H9 (cell line): ENCODE data around the gene PRKCZ. TPM values are rescaled to one million over a fixed set of nuclear protein-coding genes. Genes with fewer than 3 reads are reported as not detected.
A peak's percentile ranks its signal among the peaks of the same experiment; 100 is the strongest.

Experiments
- DNase-seq: peaks from one replicate; pipeline ENCODE4 v3.0.0-alpha.2; 2017
- H2AFZ ChIP-seq: one replicate; pipeline ENCODE4 v1.6.1; 2013; ENCODE audit warnings: mild to moderate bottlenecking, low read length, control low read depth, moderate library complexity
- H2AK5ac ChIP-seq: 2 replicates; pipeline ENCODE4 v1.6.1; 2013; ENCODE audit warnings: low read length, control low read depth, mixed read lengths; ENCODE audit not compliant: insufficient read length
- H2BK120ac ChIP-seq: one replicate; pipeline ENCODE4 v1.6.1; 2013; ENCODE audit warnings: low read depth, mild to moderate bottlenecking, low read length, control low read depth, inconsistent platforms; ENCODE audit not compliant: poor library complexity, severe bottlenecking
- H2BK12ac ChIP-seq: 2 replicates; pipeline ENCODE4 v1.6.1; 2013; ENCODE audit warnings: low read length, control low read depth, mixed read lengths, low read depth; ENCODE audit not compliant: insufficient read length
- H2BK15ac ChIP-seq: 2 replicates; pipeline ENCODE4 v1.6.1; 2013; ENCODE audit warnings: low read depth, low read length, control low read depth
- H2BK20ac ChIP-seq: one replicate; pipeline ENCODE4 v1.6.1; 2013; ENCODE audit warnings: low read depth, mild to moderate bottlenecking, low read length, control low read depth, inconsistent platforms; ENCODE audit not compliant: poor library complexity, severe bottlenecking
- H2BK5ac ChIP-seq: 2 replicates; pipeline ENCODE4 v1.6.1; 2013; ENCODE audit warnings: low read length, control low read depth, mixed read lengths; ENCODE audit not compliant: insufficient read length
- H3K14ac ChIP-seq: 2 replicates; pipeline ENCODE4 v1.6.1; 2013; ENCODE audit warnings: low read length, control low read depth; ENCODE audit not compliant: insufficient read depth
- H3K18ac ChIP-seq: 2 replicates; pipeline ENCODE4 v1.6.1; 2013; ENCODE audit warnings: low read depth, mild to moderate bottlenecking, mixed read lengths, low read length, control low read depth; ENCODE audit not compliant: insufficient read length
- H3K23ac ChIP-seq: 2 replicates; pipeline ENCODE4 v1.6.1; 2013; ENCODE audit warnings: low read length, control low read depth, mixed read lengths, low read depth; ENCODE audit not compliant: insufficient read length
- H3K23me2 ChIP-seq: 2 replicates; pipeline ENCODE4 v1.6.1; 2013; ENCODE audit warnings: low read depth, mild to moderate bottlenecking, mixed read lengths, low read length, control low read depth; ENCODE audit not compliant: insufficient read length, poor library complexity, severe bottlenecking
- H3K27ac ChIP-seq: 2 replicates; pipeline ENCODE4 v1.5.1; 2013; ENCODE audit warnings: low read length, control low read depth, mixed read lengths, low read depth; ENCODE audit not compliant: insufficient read length
- H3K27me3 ChIP-seq: 2 replicates; pipeline ENCODE4 v1.6.1; 2013; ENCODE audit warnings: low read length, control low read depth, inconsistent platforms; ENCODE audit not compliant: insufficient read depth
- H3K4ac ChIP-seq: 2 replicates; pipeline ENCODE4 v1.6.1; 2013; ENCODE audit warnings: low read depth, mild to moderate bottlenecking, control low read depth, inconsistent platforms, low read length, moderate library complexity
- H3K4me1 ChIP-seq: 2 replicates; pipeline ENCODE4 v1.6.1; 2013; ENCODE audit warnings: low read length, control low read depth, inconsistent platforms; ENCODE audit not compliant: insufficient read depth
- H3K4me2 ChIP-seq: 2 replicates; pipeline ENCODE4 v1.6.1; 2013; ENCODE audit warnings: low read length, control low read depth, mixed read lengths; ENCODE audit not compliant: insufficient read length, insufficient read depth
- H3K56ac ChIP-seq: 2 replicates; pipeline ENCODE4 v1.6.1; 2013; ENCODE audit warnings: low read depth, mild to moderate bottlenecking, mixed read lengths, low read length, control low read depth; ENCODE audit not compliant: insufficient read length
- H3K79me1 ChIP-seq: 2 replicates; pipeline ENCODE4 v1.6.1; 2013; ENCODE audit warnings: low read depth, mild to moderate bottlenecking, moderate library complexity, low read length, control low read depth, inconsistent platforms; ENCODE audit not compliant: insufficient read depth, poor library complexity, severe bottlenecking
- H3K79me2 ChIP-seq: 2 replicates; pipeline ENCODE4 v1.6.1; 2013; ENCODE audit warnings: low read length, control low read depth, inconsistent platforms; ENCODE audit not compliant: insufficient read depth
- H3K9ac ChIP-seq: 2 replicates; pipeline ENCODE4 v1.6.1; 2013; ENCODE audit warnings: low read length, control low read depth, mixed read lengths; ENCODE audit not compliant: insufficient read length; ENCODE audit errors: extremely low read depth
- H3K9me3 ChIP-seq: one replicate; pipeline ENCODE4 v1.6.1; 2013; ENCODE audit warnings: low read depth, low read length, inconsistent platforms; ENCODE audit not compliant: control insufficient read depth
- H3T11ph ChIP-seq: one replicate; pipeline ENCODE4 v1.6.1; 2013; ENCODE audit warnings: mild to moderate bottlenecking, low read length, control low read depth, inconsistent platforms
- H4K20me1 ChIP-seq: one replicate; pipeline ENCODE4 v1.6.1; 2013; ENCODE audit not compliant: control insufficient read depth, insufficient read length, insufficient read depth
- H4K5ac ChIP-seq: 2 replicates; pipeline ENCODE4 v1.6.1; 2013; ENCODE audit warnings: low read depth, mild to moderate bottlenecking, mixed read lengths, low read length, control low read depth; ENCODE audit not compliant: insufficient read length
- H4K8ac ChIP-seq: replicated peaks from 2 replicates; pipeline ENCODE4 v1.6.1; 2013; ENCODE audit warnings: low read length, control low read depth, mixed read lengths, low read depth; ENCODE audit not compliant: insufficient read length
- H4K91ac ChIP-seq: 2 replicates; pipeline ENCODE4 v1.6.1; 2013; ENCODE audit warnings: low read depth, mild to moderate bottlenecking, moderate library complexity, mixed read lengths, low read length, control low read depth; ENCODE audit not compliant: insufficient read length
- H3K27ac Mint-ChIP-seq, 3 experiments: 2 replicates in 2 of 3; 3 replicates in 1 of 3; pipeline ENCODE4 v1.8.0; 2020 to 2021; ENCODE audit warnings: mixed read lengths in 3 of 3, mild to moderate bottlenecking in 1 of 3, moderate library complexity in 1 of 3
- H3K27me3 Mint-ChIP-seq: 2 replicates; pipeline ENCODE4 v1.8.0; 2021; ENCODE audit warnings: low read depth, mild to moderate bottlenecking, moderate library complexity, mixed read lengths
- H3K36me3 Mint-ChIP-seq, 3 experiments: 2 replicates in 2 of 3; 3 replicates in 1 of 3; pipeline ENCODE4 v1.8.0; 2020 to 2021; ENCODE audit warnings: low read depth in 3 of 3, mixed read lengths in 3 of 3; ENCODE audit not compliant: insufficient read depth in 1 of 3
- H3K4me1 Mint-ChIP-seq, 2 experiments: 2 replicates each; pipeline ENCODE4 v1.8.0; 2020; ENCODE audit warnings: mixed read lengths in 2 of 2
- H3K4me3 Mint-ChIP-seq, 2 experiments: 2 replicates in 1 of 2; 3 replicates in 1 of 2; pipeline ENCODE4 v1.8.0; 2020 to 2021; ENCODE audit warnings: mild to moderate bottlenecking in 2 of 2, mixed read lengths in 2 of 2, moderate library complexity in 1 of 2
- H3K9me3 Mint-ChIP-seq, 2 experiments: 2 replicates in 1 of 2; 3 replicates in 1 of 2; pipeline ENCODE4 v1.8.0; 2020; ENCODE audit warnings: mild to moderate bottlenecking in 2 of 2, mixed read lengths in 2 of 2, moderate library complexity in 1 of 2
- WGBS: extraction: QIAGEN DNeasy Blood & Tissue Kit; methylation state at CpG from one replicate; pipeline ENCODE4 v1.1.7; 2013; ENCODE audit warnings: missing lambda C conversion rate, low lambda C conversion rate, mixed read lengths; ENCODE audit not compliant: insufficient read length; ENCODE audit errors: extremely low coverage; 5-methylcytosine and 5-hydroxymethylcytosine counted together
- total RNA-seq: library from RNA; stranded (reverse); gene quantifications from 2 replicates; pipeline ENCODE4 v1.2.1, GENCODE V29; 2021
- TF ChIP-seq, protein P1 (sequence below): fragments of 200-600 bp; sonication (generic); conservative IDR thresholded peaks from 3 replicates; pipeline ENCODE4 v1.8.0; 2021; ENCODE audit warnings: antibody characterized with exemption, mild to moderate bottlenecking

Gene PRKCZ
- total RNA-seq, 1 experiment from 2014 or later = 48.4 TPM

DNA sequence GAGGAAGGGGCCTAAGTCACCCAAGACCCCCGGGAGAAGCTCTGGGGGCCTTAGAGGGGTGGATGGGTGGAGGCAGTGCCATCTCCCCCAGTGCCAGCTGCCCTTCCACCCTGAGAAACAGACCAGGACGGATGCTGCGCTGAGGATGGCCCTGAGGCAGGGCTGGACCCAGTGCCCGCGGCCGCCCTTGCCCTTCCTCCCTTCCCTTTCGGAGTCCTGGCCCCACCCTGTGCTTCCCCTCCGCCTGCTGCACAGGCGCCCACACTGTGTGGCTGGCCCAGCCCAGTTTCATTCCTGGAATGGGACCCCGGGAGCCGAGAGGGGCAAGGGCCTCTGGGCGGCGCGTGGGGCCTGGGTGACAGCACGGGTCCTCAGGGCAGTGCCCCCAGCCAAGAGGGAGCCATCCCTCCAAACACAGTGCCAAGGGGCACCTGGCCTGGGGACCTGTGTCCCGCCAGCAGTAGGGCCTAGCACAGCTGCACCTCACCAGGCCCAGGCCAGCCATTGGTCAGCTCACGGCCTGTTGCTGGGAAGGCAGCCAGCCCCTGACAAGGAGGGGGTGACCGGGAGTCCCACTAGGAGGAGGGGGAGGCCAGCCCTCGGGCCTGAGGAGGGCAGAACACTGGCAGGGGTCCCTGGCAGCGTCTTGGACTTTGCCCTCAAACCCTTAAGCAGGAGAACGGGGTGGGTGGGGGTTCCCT lies 164.5 kb downstream of the PRKCZ start:
- no peaks in the 10 kb centered on the region for H4K20me1 ChIP-seq
- peak overlapping the region; percentile 72 for H2BK15ac ChIP-seq
- H3K4ac ChIP-seq = no peak overlapping the region; the same call in 1 of the 2 replicates
- no peak overlapping the region for H2BK5ac ChIP-seq
- peaks cover 4 to 13% of the 10 kb centered on the region in 2 experiments; a peak in 3 of 4 replicates for H3K4me1 Mint-ChIP-seq
- H4K91ac ChIP-seq = peak overlapping the region; percentile 77
- no peak overlapping the region for H2BK120ac ChIP-seq
- no peak overlapping the region; the same call in 1 of the 2 replicates for H3K14ac ChIP-seq
- H3K27ac ChIP-seq = no peak overlapping the region
- no peak overlapping the region for H2AFZ ChIP-seq
- H3K79me2 ChIP-seq = no peaks in the 10 kb centered on the region
- no peak overlapping the region for H2BK12ac ChIP-seq
- H3K4me2 ChIP-seq = no peak overlapping the region
- TF ChIP-seq, protein P1, sequence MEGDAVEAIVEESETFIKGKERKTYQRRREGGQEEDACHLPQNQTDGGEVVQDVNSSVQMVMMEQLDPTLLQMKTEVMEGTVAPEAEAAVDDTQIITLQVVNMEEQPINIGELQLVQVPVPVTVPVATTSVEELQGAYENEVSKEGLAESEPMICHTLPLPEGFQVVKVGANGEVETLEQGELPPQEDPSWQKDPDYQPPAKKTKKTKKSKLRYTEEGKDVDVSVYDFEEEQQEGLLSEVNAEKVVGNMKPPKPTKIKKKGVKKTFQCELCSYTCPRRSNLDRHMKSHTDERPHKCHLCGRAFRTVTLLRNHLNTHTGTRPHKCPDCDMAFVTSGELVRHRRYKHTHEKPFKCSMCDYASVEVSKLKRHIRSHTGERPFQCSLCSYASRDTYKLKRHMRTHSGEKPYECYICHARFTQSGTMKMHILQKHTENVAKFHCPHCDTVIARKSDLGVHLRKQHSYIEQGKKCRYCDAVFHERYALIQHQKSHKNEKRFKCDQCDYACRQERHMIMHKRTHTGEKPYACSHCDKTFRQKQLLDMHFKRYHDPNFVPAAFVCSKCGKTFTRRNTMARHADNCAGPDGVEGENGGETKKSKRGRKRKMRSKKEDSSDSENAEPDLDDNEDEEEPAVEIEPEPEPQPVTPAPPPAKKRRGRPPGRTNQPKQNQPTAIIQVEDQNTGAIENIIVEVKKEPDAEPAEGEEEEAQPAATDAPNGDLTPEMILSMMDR = no peak
- no peak overlapping the region for H4K5ac ChIP-seq
- H3K36me3 Mint-ChIP-seq = no peaks in the 10 kb centered on the region
- no peak for DNase-seq
- no peaks in the 10 kb centered on the region for H3K23me2 ChIP-seq
- no peak overlapping the region for H3K56ac ChIP-seq
- H3K18ac ChIP-seq = peak overlapping the region; percentile 50
- no peak overlapping the region for H3T11ph ChIP-seq
- no CpG with 5 or more reads among the region's 21 CpGs for WGBS
- H3K9me3 ChIP-seq = no peaks in the 10 kb centered on the region
- H4K8ac ChIP-seq = no peak overlapping the region
- 0 out of 5 replicates have a peak, but pooled peaks cover 0 to 2% of the 10 kb centered on the region in 2 experiments for H3K9me3 Mint-ChIP-seq
- H3K23ac ChIP-seq = no peak overlapping the region
- H3K79me1 ChIP-seq = no peaks in the 10 kb centered on the region
- H3K27me3 ChIP-seq = no peaks in the 10 kb centered on the region
- no peak overlapping the region for H2AK5ac ChIP-seq
- no peak overlapping the region for H3K9ac ChIP-seq
- no peak overlapping the region for H3K4me3 Mint-ChIP-seq
- H2BK20ac ChIP-seq = no peak overlapping the region
- no peak overlapping the region for H3K27ac Mint-ChIP-seq
- peaks cover 5% of the 10 kb centered on the region for H3K27me3 Mint-ChIP-seq
- H3K4me1 ChIP-seq = no peaks in the 10 kb centered on the region
